GM21717 (cell line): Measurements from ENCODE around the gene C17orf107.

Experiments used
- ATAC-seq: cut with Tn5 transposase; IDR thresholded peaks from one replicate; pipeline ENCODE4 v1.9.1; 2021; ENCODE audit warnings: mild to moderate bottlenecking, moderate library complexity; ENCODE audit not compliant: unreplicated experiment

C17orf107 gene

DNA sequence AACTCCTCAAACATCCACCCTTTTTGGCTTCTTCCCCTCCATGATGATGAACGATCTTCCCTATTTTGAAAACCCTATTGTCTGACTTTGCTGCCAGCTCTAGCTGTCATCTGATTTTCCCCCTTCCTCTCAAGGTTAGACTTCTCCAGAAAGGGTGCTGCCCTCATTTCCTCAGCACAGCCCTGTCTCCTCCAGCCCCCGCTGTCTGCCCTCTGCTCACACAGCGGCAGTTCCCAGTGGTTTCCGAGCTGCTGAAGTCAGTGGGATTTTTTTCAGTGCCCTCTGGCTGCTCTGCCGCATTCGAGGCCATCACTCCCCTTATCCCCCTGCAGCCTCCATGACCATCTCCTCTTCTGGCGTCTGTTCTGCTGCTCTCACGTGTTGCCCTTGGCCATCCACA, 26.6 kb upstream of the C17orf107 start:
- no peak for ATAC-seq

DNA sequence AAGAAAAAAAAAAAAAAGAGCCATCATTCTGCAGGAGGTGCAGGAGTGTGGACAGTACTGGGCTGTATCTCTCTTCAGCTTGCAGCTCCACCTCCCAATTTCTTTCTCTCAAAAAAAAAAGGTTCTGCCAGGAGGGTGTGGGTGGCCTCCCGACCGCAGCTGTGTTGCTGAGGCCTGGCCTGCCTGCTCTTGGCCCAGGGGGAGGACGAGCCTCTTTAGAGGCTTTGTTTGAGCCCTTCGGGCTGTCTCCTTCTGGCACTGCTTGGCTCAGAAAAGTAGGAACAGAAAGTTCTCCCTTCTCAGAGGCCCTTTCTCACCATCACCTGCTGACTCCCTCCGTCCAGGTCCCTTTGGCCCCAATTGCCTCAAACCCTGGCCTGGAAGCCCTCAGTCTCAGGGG, 22.2 kb upstream of the C17orf107 start:
- no peak for ATAC-seq

DNA sequence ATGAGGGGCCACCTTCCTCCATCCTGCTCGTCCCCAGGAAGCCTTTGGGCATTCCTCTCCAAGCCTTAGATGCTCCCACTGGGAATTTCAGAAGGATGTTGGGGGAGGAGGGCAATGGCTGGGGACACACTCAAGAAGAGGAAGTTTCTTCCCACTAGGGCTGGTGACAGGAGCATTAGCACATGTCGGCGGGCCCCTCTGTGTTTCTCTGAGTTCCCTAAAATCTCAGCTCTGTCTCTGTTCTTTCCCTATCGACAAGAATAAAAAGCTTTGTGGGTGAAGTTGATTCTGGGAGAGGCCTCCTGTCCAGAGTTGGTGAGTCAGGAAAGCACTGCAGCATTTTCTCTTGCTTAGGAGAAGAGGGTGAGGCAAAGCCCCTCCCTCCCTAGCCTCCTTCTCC, 19.7 kb upstream of the C17orf107 start:
- no peak for ATAC-seq

DNA sequence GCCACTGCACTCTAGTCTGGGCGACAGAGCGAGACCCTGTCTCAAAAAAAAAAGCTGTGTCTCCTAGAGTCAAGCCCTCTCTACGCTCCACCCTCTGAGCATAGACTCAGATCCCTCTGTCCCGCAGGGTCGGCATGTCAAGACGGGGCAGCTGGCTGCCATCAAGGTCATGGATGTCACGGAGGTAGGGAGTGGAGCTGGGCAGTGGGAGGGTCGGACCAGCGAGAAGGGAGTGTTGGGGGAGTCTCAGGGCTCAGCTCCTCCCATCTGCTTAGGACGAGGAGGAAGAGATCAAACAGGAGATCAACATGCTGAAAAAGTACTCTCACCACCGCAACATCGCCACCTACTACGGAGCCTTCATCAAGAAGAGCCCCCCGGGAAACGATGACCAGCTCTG, 18.5 kb upstream of the C17orf107 start:
- no peak for ATAC-seq

DNA sequence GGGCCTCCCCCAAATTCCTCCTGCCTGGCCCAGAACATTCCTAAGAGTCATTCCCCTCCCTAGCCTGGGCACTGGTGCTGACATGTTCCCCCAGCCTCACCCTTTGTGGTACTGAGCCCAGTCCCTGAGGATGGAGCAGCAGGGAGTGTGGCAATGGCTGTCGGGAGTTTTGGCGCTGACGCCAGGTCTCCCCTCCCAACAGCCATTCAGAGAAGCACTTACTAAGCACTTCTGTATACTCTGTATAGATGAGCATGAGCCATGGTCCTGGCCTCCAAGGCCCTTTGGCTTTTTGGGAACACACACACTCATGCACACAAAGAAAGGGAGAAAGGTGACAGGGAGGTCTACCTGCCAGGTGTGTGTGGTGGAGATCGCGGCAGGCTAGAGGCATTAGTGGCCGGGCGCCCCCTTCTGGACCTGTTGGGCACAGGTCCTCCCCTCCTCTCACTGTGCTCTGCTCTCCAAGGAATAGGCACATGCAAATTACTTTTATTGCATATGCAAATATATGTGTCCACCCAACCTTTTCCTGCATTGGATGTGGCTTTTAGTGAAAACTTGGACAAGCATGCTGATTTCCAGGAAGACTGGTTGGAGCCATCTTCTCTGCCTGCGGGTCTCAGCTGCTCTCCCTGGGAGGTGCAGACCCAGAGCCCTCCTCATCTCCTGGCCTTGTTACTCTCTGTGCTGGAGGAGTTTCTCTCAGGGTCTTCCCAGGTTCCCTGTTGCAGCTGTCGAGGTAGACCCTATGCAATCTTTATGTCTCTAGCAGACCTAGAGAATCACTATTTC, 17.4 kb upstream of the C17orf107 start:
- no peak for ATAC-seq

- ATAC-seq, result no peak
These were observed 14.8 kb upstream of the C17orf107 start for GRCh38 chr17:4884489-4884888.

DNA sequence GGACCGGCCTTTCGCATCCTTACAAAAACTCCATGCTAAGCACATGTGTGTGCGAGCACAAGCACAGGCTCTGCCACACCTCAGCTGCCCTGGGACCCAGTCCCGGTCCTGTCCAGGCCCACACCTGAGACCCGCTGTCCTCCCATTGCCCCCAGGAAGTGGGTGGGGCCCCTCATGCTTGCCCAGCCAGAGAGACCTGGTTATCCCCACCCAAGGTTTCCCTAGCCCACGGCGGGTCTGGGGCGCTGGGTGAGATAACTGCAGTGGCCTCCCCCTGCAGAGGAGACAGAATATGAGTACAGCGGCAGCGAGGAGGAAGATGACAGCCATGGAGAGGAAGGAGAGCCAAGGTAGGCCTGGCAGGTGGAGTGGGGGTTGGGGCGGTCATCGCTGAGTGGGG, 12.5 kb upstream of the C17orf107 start:
- no peak for ATAC-seq

DNA sequence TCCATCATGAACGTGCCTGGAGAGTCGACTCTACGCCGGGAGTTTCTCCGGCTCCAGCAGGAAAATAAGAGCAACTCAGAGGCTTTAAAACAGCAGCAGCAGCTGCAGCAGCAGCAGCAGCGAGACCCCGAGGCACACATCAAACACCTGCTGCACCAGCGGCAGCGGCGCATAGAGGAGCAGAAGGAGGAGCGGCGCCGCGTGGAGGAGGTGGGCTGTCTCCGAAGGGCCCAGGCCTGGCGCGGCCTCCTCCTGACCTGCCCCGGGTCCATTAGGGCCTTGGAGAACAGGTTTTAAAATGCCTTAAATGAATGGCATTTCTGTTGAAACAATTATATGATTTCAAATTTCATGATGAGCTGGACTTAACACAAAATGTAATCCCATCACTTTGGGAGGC, 11.8 kb upstream of the C17orf107 start:
- no peak for ATAC-seq

- no peak for ATAC-seq
These were observed 7.6 kb upstream of the C17orf107 start for GRCh38 chr17:4891411-4892410.

DNA sequence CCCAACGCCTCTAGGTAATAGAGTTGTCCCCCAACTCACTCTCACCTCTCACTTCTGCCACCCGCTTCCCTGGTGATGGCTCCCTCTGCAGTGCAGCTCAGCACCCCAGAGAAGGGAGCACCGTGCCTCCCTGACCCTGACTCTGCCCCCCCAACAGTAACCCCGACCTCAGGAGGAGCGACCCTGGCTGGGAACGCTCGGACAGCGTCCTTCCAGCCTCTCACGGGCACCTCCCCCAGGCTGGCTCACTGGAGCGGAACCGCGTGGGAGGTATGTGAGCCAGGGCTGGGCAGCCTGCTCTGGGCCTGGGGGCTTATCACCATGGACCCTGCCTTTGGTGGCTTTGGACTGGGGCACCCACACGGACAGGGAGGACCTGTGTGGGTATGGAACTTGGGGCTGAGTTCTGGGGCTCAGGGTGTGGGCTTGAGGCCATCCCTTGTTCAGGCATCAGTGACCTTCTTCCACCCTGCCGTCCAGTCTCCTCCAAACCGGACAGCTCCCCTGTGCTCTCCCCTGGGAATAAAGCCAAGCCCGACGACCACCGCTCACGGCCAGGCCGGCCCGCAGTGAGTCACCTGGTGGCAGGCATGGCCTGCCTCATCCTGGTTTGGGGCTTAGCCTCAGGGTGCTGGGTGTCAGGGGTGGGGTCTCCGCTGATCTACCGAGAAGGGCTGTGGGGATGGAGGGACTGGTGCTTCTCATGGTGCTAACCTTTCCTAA, 6.7 kb upstream of the C17orf107 start:
- ATAC-seq, result no peak

DNA sequence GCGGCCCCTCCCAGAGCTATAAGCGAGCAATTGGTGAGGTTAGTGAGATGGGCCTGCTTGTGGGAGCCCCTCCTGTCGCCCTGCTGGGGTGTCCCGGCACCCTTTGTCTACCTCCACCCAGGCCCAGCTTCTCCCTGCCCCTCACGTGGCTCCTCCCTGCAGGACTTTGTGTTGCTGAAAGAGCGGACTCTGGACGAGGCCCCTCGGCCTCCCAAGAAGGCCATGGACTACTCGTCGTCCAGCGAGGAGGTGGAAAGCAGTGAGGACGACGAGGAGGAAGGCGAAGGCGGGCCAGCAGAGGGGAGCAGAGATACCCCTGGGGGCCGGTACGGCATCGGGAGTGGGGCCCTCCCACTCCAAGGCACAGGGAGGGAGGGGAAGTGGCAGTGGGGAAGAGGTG, 6.1 kb upstream of the C17orf107 start:
- no peak for ATAC-seq

DNA sequence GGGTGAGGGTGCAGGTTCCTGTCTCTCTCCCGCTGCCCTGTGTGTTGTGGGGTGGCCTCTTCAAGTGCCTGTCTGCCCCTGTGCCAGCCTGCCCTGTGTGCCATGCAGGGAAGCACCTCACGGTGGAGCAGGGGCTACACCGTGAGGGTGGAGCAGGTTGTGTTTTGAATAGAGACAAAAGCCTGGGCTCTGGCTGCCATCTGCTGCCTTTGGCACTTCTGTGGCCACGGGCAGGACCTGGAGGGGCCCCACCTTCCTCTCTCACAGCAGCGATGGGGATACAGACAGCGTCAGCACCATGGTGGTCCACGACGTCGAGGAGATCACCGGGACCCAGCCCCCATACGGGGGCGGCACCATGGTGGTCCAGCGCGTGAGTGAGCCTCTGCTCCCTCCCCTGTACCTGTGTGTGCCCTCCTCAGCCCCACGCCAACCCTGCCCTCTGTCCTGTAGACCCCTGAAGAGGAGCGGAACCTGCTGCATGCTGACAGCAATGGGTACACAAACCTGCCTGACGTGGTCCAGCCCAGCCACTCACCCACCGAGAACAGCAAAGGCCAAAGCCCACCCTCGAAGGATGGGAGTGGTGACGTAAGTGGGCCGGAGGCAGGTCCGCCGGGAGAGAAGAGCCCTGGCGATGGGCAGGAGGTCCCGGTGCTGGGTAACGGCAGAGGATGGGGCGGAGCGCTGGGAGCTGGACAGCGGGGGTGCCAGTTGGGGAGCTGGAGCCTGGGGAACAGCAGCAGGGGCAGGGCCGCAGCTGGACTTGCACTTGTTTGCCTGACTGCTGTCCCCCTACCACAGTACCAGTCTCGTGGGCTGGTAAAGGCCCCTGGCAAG, 5.4 kb upstream of the C17orf107 start:
- no peak for ATAC-seq

- ATAC-seq, result no peak
These were observed 4.2 kb upstream of the C17orf107 start for GRCh38 chr17:4895121-4895520.

GRCh38 chr17:4895657-4896331, 3.5 kb upstream of the C17orf107 start:
- ATAC-seq, result no peak

GRCh38 chr17:4896332-4897197, 2.8 kb upstream of the C17orf107 start:
- ATAC-seq, result no peak

DNA sequence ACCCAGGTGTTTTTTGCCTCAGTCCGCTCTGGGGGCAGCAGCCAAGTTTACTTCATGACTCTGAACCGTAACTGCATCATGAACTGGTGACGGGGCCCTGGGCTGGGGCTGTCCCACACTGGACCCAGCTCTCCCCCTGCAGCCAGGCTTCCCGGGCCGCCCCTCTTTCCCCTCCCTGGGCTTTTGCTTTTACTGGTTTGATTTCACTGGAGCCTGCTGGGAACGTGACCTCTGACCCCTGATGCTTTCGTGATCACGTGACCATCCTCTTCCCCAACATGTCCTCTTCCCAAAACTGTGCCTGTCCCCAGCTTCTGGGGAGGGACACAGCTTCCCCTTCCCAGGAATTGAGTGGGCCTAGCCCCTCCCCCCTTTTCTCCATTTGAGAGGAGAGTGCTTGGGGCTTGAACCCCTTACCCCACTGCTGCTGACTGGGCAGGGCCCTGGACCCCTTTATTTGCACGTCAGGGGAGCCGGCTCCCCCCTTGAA, 2.1 kb upstream of the C17orf107 start:
- no peak for ATAC-seq

GRCh38 chr17:4897785-4898184, 1.6 kb upstream of the C17orf107 start:
- no peak for ATAC-seq

DNA sequence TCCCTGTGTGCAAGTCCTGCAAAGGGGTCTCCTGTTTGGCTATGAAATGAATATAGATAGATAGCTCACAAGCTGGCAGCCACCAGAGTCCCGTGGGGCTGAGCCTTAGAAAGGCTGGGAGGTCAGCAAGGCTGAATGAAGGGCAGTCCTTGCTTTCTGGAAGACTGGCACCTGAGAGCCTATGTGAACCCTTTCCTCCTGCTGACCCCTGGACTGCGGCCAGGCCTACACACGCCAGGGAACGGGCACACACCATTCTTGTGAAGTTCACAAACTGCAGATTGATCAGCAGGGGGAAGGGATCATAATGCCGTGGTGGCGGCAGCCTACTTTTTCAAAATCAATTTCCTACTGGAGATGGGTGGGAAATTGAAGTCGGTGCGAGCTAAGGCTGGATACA, 985 bp upstream of the C17orf107 start:
- no peak for ATAC-seq

- no peak for ATAC-seq
These were observed 409 bp upstream of the C17orf107 start for GRCh38 chr17:4898927-4899326.
